HL-60 (cell line): ENCODE results near the gene SALL1.

Experiments
- CTCF ChIP-seq: IDR thresholded peaks from one replicate; pipeline ENCODE4 v1.5.1; 2011; ENCODE audit warnings: low read length, control low read depth, inconsistent platforms; ENCODE audit not compliant: insufficient read depth
- GABPA ChIP-seq: IDR thresholded peaks from 2 replicates; pipeline ENCODE4 v1.6.1; 2012; ENCODE audit warnings: low read depth
- POLR2AphosphoS5 ChIP-seq: IDR thresholded peaks from 2 replicates; pipeline ENCODE4 v1.6.1; 2012; ENCODE audit warnings: low read depth
- SPI1 ChIP-seq: IDR thresholded peaks from 2 replicates; pipeline ENCODE4 v1.6.1; 2012; ENCODE audit warnings: low read depth, mild to moderate bottlenecking, borderline replicate concordance
- TF ChIP-seq, protein P1 (sequence below): IDR thresholded peaks from 2 replicates; pipeline ENCODE4 v1.6.1; 2012; ENCODE audit warnings: low read depth; ENCODE audit not compliant: insufficient replicate concordance

GRCh38 chr16:51151961-51152663 is 1.0 kb upstream of the SALL1 start:
- no peak for TF ChIP-seq CTCF
- TF ChIP-seq, protein P1, sequence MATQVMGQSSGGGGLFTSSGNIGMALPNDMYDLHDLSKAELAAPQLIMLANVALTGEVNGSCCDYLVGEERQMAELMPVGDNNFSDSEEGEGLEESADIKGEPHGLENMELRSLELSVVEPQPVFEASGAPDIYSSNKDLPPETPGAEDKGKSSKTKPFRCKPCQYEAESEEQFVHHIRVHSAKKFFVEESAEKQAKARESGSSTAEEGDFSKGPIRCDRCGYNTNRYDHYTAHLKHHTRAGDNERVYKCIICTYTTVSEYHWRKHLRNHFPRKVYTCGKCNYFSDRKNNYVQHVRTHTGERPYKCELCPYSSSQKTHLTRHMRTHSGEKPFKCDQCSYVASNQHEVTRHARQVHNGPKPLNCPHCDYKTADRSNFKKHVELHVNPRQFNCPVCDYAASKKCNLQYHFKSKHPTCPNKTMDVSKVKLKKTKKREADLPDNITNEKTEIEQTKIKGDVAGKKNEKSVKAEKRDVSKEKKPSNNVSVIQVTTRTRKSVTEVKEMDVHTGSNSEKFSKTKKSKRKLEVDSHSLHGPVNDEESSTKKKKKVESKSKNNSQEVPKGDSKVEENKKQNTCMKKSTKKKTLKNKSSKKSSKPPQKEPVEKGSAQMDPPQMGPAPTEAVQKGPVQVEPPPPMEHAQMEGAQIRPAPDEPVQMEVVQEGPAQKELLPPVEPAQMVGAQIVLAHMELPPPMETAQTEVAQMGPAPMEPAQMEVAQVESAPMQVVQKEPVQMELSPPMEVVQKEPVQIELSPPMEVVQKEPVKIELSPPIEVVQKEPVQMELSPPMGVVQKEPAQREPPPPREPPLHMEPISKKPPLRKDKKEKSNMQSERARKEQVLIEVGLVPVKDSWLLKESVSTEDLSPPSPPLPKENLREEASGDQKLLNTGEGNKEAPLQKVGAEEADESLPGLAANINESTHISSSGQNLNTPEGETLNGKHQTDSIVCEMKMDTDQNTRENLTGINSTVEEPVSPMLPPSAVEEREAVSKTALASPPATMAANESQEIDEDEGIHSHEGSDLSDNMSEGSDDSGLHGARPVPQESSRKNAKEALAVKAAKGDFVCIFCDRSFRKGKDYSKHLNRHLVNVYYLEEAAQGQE = no peak
- no peak for TF ChIP-seq GABPA
- TF ChIP-seq POLR2AphosphoS5 = no peak
- TF ChIP-seq SPI1 = no peak
